Esophagus muscularis mucosa (tissue), 4 donors: ENCODE data around the gene RAB44. TPM values are rescaled to one million over a fixed set of nuclear protein-coding genes. Genes with fewer than 3 reads are reported as not detected.
"Not testable (repeated sequence)": the region's sequence is repeated elsewhere in the genome, so short reads cannot be mapped to it uniquely, and the experiment has no call there.

ENCODE experiments used
- DNase-seq: peaks from one replicate; pipeline ENCODE4 v3.0.0-alpha.2; 2017; ENCODE audit errors: extremely low spot score
- H3K27ac ChIP-seq, 4 donors: fragments of 200-600 bp; sonication (generic); replicated peaks in 1 of 4; 1 replicate in 3 of 4; 2 replicates in 1 of 4; pipeline ENCODE4 v1.5.1; 2016 to 2019; ENCODE audit warnings: mild to moderate bottlenecking in 1 of 4
- H3K27me3 ChIP-seq, 4 donors: fragments of 200-600 bp; sonication (generic); one replicate each; pipeline versions ENCODE4 v1.5.1 to v1.6.0; 2016 to 2019
- H3K36me3 ChIP-seq, 4 donors: fragments of 200-600 bp; sonication (generic); one replicate each; pipeline ENCODE4 v1.5.1; 2016 to 2019
- H3K4me1 ChIP-seq, 4 donors: fragments of 200-600 bp; sonication (generic); one replicate each; pipeline ENCODE4 v1.5.1; 2016 to 2019
- H3K4me3 ChIP-seq, 4 donors: fragments of 200-600 bp; sonication (generic); 1 replicate in 2 of 4; 2 replicates in 2 of 4; pipeline ENCODE4 v1.5.1; 2016 to 2019; ENCODE audit warnings: mild to moderate bottlenecking in 4 of 4, moderate library complexity in 1 of 4
- H3K9me3 ChIP-seq, 4 donors: fragments of 200-600 bp; sonication (generic); 1 replicate in 3 of 4; 2 replicates in 1 of 4; pipeline ENCODE4 v1.5.1; 2016 to 2019
- EP300 ChIP-seq: sonication (generic); formaldehyde crosslinking; IDR thresholded peaks from one replicate; pipeline ENCODE4 v1.6.1; 2017; ENCODE audit warnings: antibody characterized with exemption
- POLR2A ChIP-seq: fragments of 450-650 bp; IDR thresholded peaks from one replicate; pipeline ENCODE4 v1.6.1; 2017; ENCODE audit warnings: antibody characterized with exemption, moderate library complexity, mild to moderate bottlenecking, low read depth
- POLR2AphosphoS5 ChIP-seq, 2 donors: sonication (generic); formaldehyde crosslinking; IDR thresholded peaks; one replicate each; pipeline ENCODE4 v1.6.1; 2017; ENCODE audit warnings: antibody characterized with exemption in 2 of 2
- WGBS: methylation state at CpG from one replicate; pipeline ENCODE4 v1.1.5; 2018; 5-methylcytosine and 5-hydroxymethylcytosine counted together
- intact Hi-C: fragments of 100-400 bp; cut with DNase I; formaldehyde crosslinking; loops from one replicate; pipeline ENCODE4 v1.15.1; 2023
- total RNA-seq, 4 donors: library from RNA; depleted of rRNA; stranded (reverse); fragments of >200 nt; gene quantifications; one replicate each; pipeline versions ENCODE4 v1.1.0 to v1.2.1, GENCODE V29; 2016
- TF ChIP-seq, protein P1 (sequence below), 3 experiments: fragments of 200-600 bp in 2 of 3; fragments of 450-650 bp in 1 of 3; sonication (generic) in 2 of 3; IDR thresholded peaks; one replicate each; pipeline ENCODE4 v1.5.1; 2017 to 2019; ENCODE audit warnings: antibody characterized with exemption in 3 of 3, mild to moderate bottlenecking in 2 of 3, moderate library complexity in 1 of 3

The RAB44 gene
- total RNA-seq, 4 donors from 2014 or later: 0.19 to 1.5 (median 0.94) TPM

DNA sequence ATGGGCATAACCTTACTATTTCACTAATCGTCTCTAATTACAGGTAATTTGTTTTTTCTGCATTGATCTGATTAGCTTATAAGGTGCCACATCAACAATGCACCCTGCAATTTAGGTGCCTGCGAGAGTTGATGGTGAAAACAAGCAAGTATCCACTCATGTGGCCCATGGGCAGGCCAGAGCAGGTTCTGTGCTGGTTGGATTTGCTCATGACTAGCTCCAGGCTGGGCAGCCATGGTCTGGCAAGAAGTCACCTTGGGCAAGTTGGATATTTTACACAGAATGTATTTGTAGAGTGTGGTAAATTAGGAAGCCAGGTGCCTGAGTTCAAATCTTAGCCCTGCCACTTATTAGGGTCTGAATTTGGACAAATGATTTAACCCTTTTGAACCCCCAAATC, 25.3 kb downstream of the RAB44 start:
- Histone ChIP-seq H3K27me3 (no peaks in the 10 kb centered on the region), H3K27ac (no peak overlapping the region), H3K9me3 (no peaks in the 10 kb centered on the region), H3K4me3 (no peak overlapping the region), H3K36me3 (no peaks in the 10 kb centered on the region), H3K4me1 (no peaks in the 10 kb centered on the region)
- no peak for DNase-seq
- intact Hi-C loops: loop anchor here (5.0 kb wide), 1 partner anchor 101 kb away; no protein-coding TSS in a partner anchor
- TF ChIP-seq EP300 (no peak), POLR2A (no peak), POLR2AphosphoS5 (IDR thresholded peaks at IDR 0.05) (no peak)
- TF ChIP-seq, protein P1, sequence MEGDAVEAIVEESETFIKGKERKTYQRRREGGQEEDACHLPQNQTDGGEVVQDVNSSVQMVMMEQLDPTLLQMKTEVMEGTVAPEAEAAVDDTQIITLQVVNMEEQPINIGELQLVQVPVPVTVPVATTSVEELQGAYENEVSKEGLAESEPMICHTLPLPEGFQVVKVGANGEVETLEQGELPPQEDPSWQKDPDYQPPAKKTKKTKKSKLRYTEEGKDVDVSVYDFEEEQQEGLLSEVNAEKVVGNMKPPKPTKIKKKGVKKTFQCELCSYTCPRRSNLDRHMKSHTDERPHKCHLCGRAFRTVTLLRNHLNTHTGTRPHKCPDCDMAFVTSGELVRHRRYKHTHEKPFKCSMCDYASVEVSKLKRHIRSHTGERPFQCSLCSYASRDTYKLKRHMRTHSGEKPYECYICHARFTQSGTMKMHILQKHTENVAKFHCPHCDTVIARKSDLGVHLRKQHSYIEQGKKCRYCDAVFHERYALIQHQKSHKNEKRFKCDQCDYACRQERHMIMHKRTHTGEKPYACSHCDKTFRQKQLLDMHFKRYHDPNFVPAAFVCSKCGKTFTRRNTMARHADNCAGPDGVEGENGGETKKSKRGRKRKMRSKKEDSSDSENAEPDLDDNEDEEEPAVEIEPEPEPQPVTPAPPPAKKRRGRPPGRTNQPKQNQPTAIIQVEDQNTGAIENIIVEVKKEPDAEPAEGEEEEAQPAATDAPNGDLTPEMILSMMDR (IDR thresholded peaks at IDR 0.05): no peak
- 100% methylated on average over 2 of the region's 2 CpGs for WGBS

DNA sequence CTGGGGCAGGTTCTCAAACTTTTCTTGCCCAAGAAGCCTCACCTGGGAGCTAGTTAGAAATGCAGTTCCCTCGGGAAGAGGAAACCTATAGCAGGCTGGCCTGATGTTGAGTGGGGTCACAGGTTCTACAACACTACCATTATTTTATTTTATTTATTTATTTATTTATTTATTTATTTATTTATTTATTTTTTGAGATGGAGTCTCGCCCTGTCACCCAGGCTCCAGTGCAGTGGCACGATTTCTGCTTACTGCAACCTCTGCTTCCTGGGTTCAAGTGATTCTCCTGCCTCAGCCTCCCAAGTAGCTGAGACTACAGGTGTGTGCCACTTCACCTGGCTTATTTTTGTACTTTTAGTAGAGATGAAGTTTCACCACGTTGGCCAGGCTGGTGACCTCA, 26.4 kb downstream of the RAB44 start:
- intact Hi-C loops: loop anchor here (5.0 kb wide), 1 partner anchor 102 kb away; no protein-coding TSS in a partner anchor
- not testable (repeated sequence) for H3K4me3 ChIP-seq, H3K27me3 ChIP-seq, H3K36me3 ChIP-seq, H3K27ac ChIP-seq, DNase-seq, H3K4me1 ChIP-seq, H3K9me3 ChIP-seq
- WGBS: 89% methylated on average over 4 of the region's 4 CpGs

DNA sequence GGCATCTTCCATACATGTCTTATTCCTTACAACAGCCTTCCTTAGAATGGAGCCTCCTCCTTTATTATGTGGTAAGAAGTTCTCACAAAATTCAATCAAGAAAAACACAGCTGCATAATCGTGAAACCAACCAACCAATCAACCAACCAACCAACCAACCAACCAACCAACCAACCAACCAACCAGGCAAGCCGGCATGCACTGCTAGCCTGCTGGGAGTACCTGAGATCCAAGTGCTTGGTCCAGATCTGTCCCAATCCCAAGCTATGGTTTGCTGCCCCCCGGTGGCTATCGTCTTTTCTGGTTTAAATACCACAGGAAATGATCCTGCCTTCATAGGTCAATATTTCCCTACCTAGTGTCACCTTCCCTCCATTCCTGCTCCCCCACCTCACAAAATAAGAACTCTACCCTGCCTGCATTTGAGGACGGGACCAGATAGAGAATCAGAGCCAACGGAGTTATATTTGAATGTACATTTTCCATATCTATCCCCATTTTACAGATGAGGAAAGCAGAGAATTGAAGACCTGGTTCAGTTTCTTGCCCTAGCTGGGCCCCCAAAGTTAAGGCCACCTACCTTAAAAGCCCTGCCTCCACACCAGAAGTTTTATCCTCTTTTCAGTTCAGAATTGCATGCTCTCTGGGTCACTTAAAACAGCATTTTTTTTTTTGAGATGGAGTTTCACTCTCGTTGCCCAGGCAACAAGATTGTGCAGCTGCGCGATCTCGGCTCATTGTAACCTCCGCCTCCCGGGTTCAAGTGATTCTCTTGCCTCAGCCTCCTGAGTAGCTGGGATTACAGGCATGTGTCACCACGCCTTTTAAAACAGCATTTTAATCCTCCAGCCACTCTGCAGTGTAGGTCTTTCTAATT, 27.1 kb downstream of the RAB44 start:
- no peak for DNase-seq
- TF ChIP-seq POLR2A (no peak), POLR2AphosphoS5 (IDR thresholded peaks at IDR 0.05) (no peak), EP300 (no peak)
- TF ChIP-seq, protein P1 (IDR thresholded peaks at IDR 0.05): peak; percentile 34 to 54 (median 50)
- H3K4me1 ChIP-seq: peaks cover 0 to 10% (median 4%) of the 10 kb centered on the region in 4 donors
- no peaks in the 10 kb centered on the region for H3K27me3 ChIP-seq
- H3K27ac ChIP-seq: no peak overlapping the region
- WGBS: 56% methylated on average over 13 of the region's 13 CpGs
- no peaks in the 10 kb centered on the region for H3K9me3 ChIP-seq
- no peak overlapping the region for H3K4me3 ChIP-seq
- H3K36me3 ChIP-seq: no peaks in the 10 kb centered on the region
- intact Hi-C loops: loop anchor here (5.0 kb wide), 1 partner anchor 102 kb away; no protein-coding TSS in a partner anchor

DNA sequence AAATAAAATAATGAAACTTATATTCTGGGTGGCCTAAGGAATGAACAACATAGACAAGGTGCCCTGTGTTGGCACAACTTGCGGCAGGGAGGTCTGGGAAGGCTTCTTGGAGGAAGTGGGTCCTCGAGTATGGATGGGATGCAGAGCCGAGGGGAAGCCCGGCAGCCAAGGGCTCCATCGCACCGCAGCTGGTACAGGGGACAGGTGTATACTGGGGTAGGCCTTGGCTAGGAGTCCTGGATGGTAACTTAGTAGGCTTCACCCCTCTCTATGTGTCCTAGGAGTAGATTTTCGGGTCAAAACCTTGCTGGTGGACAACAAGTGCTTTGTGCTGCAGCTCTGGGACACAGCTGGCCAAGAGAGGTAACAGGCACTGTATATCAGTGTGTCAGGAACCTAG, 28.0 kb downstream of the RAB44 start:
- intact Hi-C loops: no loop called here
- no peak overlapping the region for H3K4me3 ChIP-seq
- 91% methylated on average over 7 of the region's 7 CpGs for WGBS
- peaks cover 0 to 10% (median 4%) of the 10 kb centered on the region in 4 donors for H3K4me1 ChIP-seq
- TF ChIP-seq, protein P1 (IDR thresholded peaks at IDR 0.05): no peak
- TF ChIP-seq POLR2A: no peak
- TF ChIP-seq POLR2AphosphoS5 (IDR thresholded peaks at IDR 0.05): no peak
- no peak for TF ChIP-seq EP300
- no peak overlapping the region for H3K27ac ChIP-seq
- H3K36me3 ChIP-seq: no peaks in the 10 kb centered on the region
- H3K9me3 ChIP-seq: no peaks in the 10 kb centered on the region
- no peaks in the 10 kb centered on the region for H3K27me3 ChIP-seq
- no peak for DNase-seq

DNA sequence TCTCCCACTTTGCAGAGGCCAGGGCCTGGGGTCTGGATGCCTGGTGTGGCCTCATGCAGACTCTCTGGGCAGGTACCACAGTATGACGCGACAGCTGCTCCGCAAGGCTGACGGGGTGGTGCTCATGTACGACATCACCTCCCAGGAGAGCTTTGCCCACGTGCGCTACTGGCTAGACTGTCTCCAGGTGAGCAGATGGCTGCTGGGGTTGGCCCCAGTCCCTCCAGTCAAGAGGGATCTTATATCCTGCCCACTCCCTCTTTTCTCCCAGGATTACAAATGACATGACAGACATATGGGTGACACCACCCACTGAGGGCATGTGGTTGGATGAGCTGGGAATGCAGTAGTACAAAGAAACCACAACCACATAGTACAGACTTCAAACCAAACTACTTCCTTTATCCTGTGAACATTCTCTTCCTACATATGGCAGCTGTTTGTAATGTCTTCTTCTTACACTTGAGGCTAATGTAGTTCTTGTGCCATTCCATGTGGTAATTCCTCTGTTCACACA, 29.9 kb downstream of the RAB44 start:
- no peak overlapping the region for H3K27ac ChIP-seq
- TF ChIP-seq EP300 (no peak), POLR2AphosphoS5 (IDR thresholded peaks at IDR 0.05) (no peak)
- H3K36me3 ChIP-seq: no peaks in the 10 kb centered on the region
- H3K9me3 ChIP-seq: no peaks in the 10 kb centered on the region
- no peak for DNase-seq
- H3K27me3 ChIP-seq: no peaks in the 10 kb centered on the region
- peaks cover 0 to 10% (median 4%) of the 10 kb centered on the region in 4 donors for H3K4me1 ChIP-seq
- intact Hi-C loops: no loop called here
- no peak overlapping the region for H3K4me3 ChIP-seq
- no CpG with 5 or more reads among the region's 7 CpGs for WGBS
